GM12878 (cell line): ENCODE results near the gene CMC1. TPM values are rescaled to one million over a fixed set of nuclear protein-coding genes. Genes with fewer than 3 reads are reported as not detected.

ENCODE experiments used
- ATF7 ChIP-seq: fragments of 450-650 bp; IDR thresholded peaks from 2 replicates; pipeline ENCODE4 v1.6.1; 2016; ENCODE audit warnings: low read depth, mild to moderate bottlenecking
- BCLAF1 ChIP-seq: fragments of 450-650 bp; IDR thresholded peaks from 2 replicates; pipeline ENCODE4 v1.6.1; 2017; ENCODE audit warnings: antibody characterized with exemption, mild to moderate bottlenecking, moderate library complexity
- BHLHE40 ChIP-seq, 2 experiments: fragments of 450-650 bp in 1 of 2; IDR thresholded peaks; 2 replicates each; pipeline ENCODE4 v1.6.1; 2011 to 2017; ENCODE audit warnings: low read depth in 2 of 2, borderline replicate concordance in 1 of 2, improper control_type of control experiment in 1 of 2, low read length in 1 of 2, mild to moderate bottlenecking in 1 of 2
- CEBPB ChIP-seq, 2 experiments: fragments of 150-350 bp in 1 of 2; IDR thresholded peaks; 2 replicates each; pipeline ENCODE4 v1.6.1; 2012 to 2014; ENCODE audit warnings: low read depth in 2 of 2, low read length in 2 of 2, borderline replicate concordance in 1 of 2, inconsistent platforms in 1 of 2
- ELK1 ChIP-seq: IDR thresholded peaks from 2 replicates; pipeline ENCODE4 v1.6.1; 2012; ENCODE audit warnings: low read depth, low read length, improper control_type of control experiment
- ETV6 ChIP-seq, 2 experiments: fragments of 450-650 bp in 1 of 2; IDR thresholded peaks in 1 of 2; conservative IDR thresholded peaks in 1 of 2; 2 replicates each; pipeline ENCODE4 v1.6.1; 2014; ENCODE audit warnings: antibody characterized with exemption in 1 of 2, borderline replicate concordance in 1 of 2, low read depth in 1 of 2, mild to moderate bottlenecking in 1 of 2, moderate library complexity in 1 of 2
- MLLT1 ChIP-seq: fragments of 450-650 bp; IDR thresholded peaks from 2 replicates; pipeline ENCODE4 v1.6.1; 2016; ENCODE audit warnings: mild to moderate bottlenecking
- NFIC ChIP-seq: IDR thresholded peaks from 2 replicates; pipeline ENCODE4 v1.6.1; 2012; ENCODE audit warnings: low read depth, mild to moderate bottlenecking, inconsistent platforms, low read length, moderate library complexity
- NFYA ChIP-seq: IDR thresholded peaks from 2 replicates; pipeline ENCODE4 v1.6.1; 2011; ENCODE audit warnings: low read depth, mild to moderate bottlenecking, low read length, improper control_type of control experiment, borderline replicate concordance
- RB1 ChIP-seq: fragments of 450-650 bp; formaldehyde crosslinking; IDR thresholded peaks from 2 replicates; pipeline ENCODE4 v1.6.1; 2017; ENCODE audit warnings: mild to moderate bottlenecking, borderline replicate concordance
- REST ChIP-seq: IDR thresholded peaks from 2 replicates; pipeline ENCODE4 v1.6.1; 2012; ENCODE audit warnings: mild to moderate bottlenecking, low read depth, low read length
- SREBF2 ChIP-seq: IDR thresholded peaks from 2 replicates; pipeline ENCODE4 v1.6.1; 2012; ENCODE audit warnings: mild to moderate bottlenecking, low read length
- TARDBP ChIP-seq: IDR thresholded peaks from 2 replicates; pipeline ENCODE4 v1.6.1; 2016; ENCODE audit warnings: borderline replicate concordance
- ZNF687 ChIP-seq: fragments of 450-650 bp; IDR thresholded peaks from 2 replicates; pipeline ENCODE4 v1.6.1; 2017; ENCODE audit warnings: mild to moderate bottlenecking, moderate library complexity
- polyA plus RNA-seq, 11 experiments: library from polyadenylated mRNA; depleted of rRNA in 4 of 11; unstranded in 6 of 11; stranded (reverse) in 5 of 11; fragments of >200 nt; fragmentation: Nextera tagmentation in 4 of 11; fragmentation: Illumina TruSeq in 1 of 11; extraction: Ambion mirVana in 4 of 11; extraction: Trizol in 1 of 11; gene quantifications; 1 replicate in 1 of 11; 2 replicates in 10 of 11; pipeline versions ENCODE4 v1.2.1 to v1.2.3, GENCODE V29; 2011 to 2016; ENCODE audit warnings: inconsistent platforms in 2 of 11, missing spikeins in 2 of 11, low read depth in 1 of 11
- total RNA-seq, 4 experiments: library from RNA; depleted of rRNA in 3 of 4; stranded (reverse); fragments of >200 nt in 3 of 4; fragmentation: Illumina TruSeq in 1 of 4; extraction: Trizol in 1 of 4; gene quantifications; 2 replicates each; pipeline versions ENCODE4 v1.2.1 to v1.2.3, GENCODE V29; 2013 to 2021

CMC1 gene
- total and polyA plus RNA-seq, 10 of the 15 experiments (the other 5 are each of a cell fraction or from before 2014, with no cell fraction given) = 12.3 to 118 (median 29.3) TPM

GRCh38 chr3:28348629-28349468 lies 107.4 kb downstream of the CMC1 start, which contains the start of the genes AZI2 and ZCWPW2 (continued):
- TF ChIP-seq ZNF687 = peak; percentile 70
- TF ChIP-seq ATF7 = peak; percentile 34; the same call in 1 of the 2 replicates
- no peak for TF ChIP-seq SREBF2
- no peak for TF ChIP-seq MLLT1
- TF ChIP-seq NFYA = no peak
- TF ChIP-seq CEBPB (IDR thresholded peaks at IDR 0.05; ENCODE audit: borderline replicate concordance in 1 of 2, low read depth in 2 of 2, low read length in 2 of 2) = no peak
- TF ChIP-seq RB1 = peak; percentile 80; the same call in 1 of the 2 replicates
- peak; percentile 61 for TF ChIP-seq REST
- TF ChIP-seq ETV6 (conservative IDR thresholded peaks at IDR 0.05 in 1 of 2, IDR thresholded peaks at IDR 0.05 in 1 of 2; ENCODE audit: borderline replicate concordance in 1 of 2, low read depth in 1 of 2) = peak in 1 of 2 experiments; percentile 37; a peak in 1 of 4 replicates
- TF ChIP-seq TARDBP = peak; percentile 59; the same call in 1 of the 2 replicates
- TF ChIP-seq BCLAF1 = no peak
- TF ChIP-seq NFIC = no peak
- peak in 1 of 2 experiments; percentile 75; a peak in 2 of 4 replicates for TF ChIP-seq BHLHE40 (IDR thresholded peaks at IDR 0.05; ENCODE audit: borderline replicate concordance in 1 of 2, low read depth in 2 of 2, low read length in 1 of 2)
- TF ChIP-seq ELK1 = peak; percentile 70
